OCI-LY7 (cell line): ENCODE measurements around the gene RNASET2. TPM values are rescaled to one million over a fixed set of nuclear protein-coding genes. Genes with fewer than 3 reads are reported as not detected.

Source experiments
- BruUV-seq: library from RNA; stranded (reverse); fragments of 400-500 nt; replicated peaks from 2 replicates; lab custom pipeline; 2021; lab: Mats Ljungman, UMichigan
- CTCF ChIA-PET: fragments of 300-600 bp; sonication (Branson Sonifier 250); formaldehyde crosslinking; loops from one replicate; lab custom pipeline; 2022; ENCODE audit warnings: antibody characterized with exemption; ENCODE audit not compliant: unreplicated experiment; lab: Charles Lee
- POLR2A ChIA-PET: fragments of 300-600 bp; sonication (Branson Sonifier 250); formaldehyde crosslinking; loops from one replicate; lab custom pipeline; 2022; ENCODE audit warnings: antibody characterized with exemption; lab: Charles Lee
- DNase-seq: peaks from one replicate; pipeline ENCODE4 v3.0.0-alpha.2; 2015; ENCODE audit warnings: low spot score
- H2AFZ ChIP-seq: fragments of 200-600 bp; sonication (generic), shearing (Covaris generic); 2 replicates; pipeline ENCODE4 v1.6.1; 2014; ENCODE audit warnings: mild to moderate bottlenecking, antibody characterized with exemption, low read length, moderate library complexity
- H3K27ac ChIP-seq: fragments of 200-600 bp; sonication (generic); 2 replicates; pipeline ENCODE4 v1.5.1; 2014; ENCODE audit warnings: mixed run types, low read depth, mild to moderate bottlenecking, moderate library complexity, low read length, inconsistent platforms; ENCODE audit not compliant: poor library complexity, severe bottlenecking
- H3K36me3 ChIP-seq: fragments of 200-600 bp; sonication (generic); 2 replicates; pipeline ENCODE4 v1.6.1; 2014; ENCODE audit warnings: mild to moderate bottlenecking, antibody characterized with exemption, low read length, moderate library complexity, mixed read lengths; ENCODE audit not compliant: insufficient read depth
- H3K4me1 ChIP-seq: fragments of 200-600 bp; sonication (generic); 2 replicates; pipeline ENCODE4 v1.5.1; 2014; ENCODE audit warnings: mild to moderate bottlenecking, low read length; ENCODE audit not compliant: insufficient read depth, poor library complexity, severe bottlenecking
- H3K4me2 ChIP-seq: fragments of 200-600 bp; sonication (generic); 2 replicates; pipeline ENCODE4 v1.6.1; 2014; ENCODE audit warnings: mild to moderate bottlenecking, low read length
- H3K4me3 ChIP-seq: fragments of 200-600 bp; sonication (generic); 2 replicates; pipeline ENCODE4 v1.5.1; 2014; ENCODE audit warnings: mild to moderate bottlenecking, low read depth, low read length; ENCODE audit not compliant: poor library complexity, severe bottlenecking
- H3K79me2 ChIP-seq: fragments of 200-600 bp; sonication (generic); 2 replicates; pipeline ENCODE4 v1.6.1; 2016; ENCODE audit warnings: low read depth, mild to moderate bottlenecking, low read length, moderate library complexity, mixed read lengths; ENCODE audit not compliant: insufficient read depth
- H3K9me2 ChIP-seq: fragments of 200-600 bp; sonication (generic); 2 replicates; pipeline ENCODE4 v1.6.1; 2016; ENCODE audit warnings: mild to moderate bottlenecking, low read length, mixed read lengths; ENCODE audit not compliant: insufficient read depth
- H3K9me3 ChIP-seq: fragments of 200-600 bp; sonication (generic); 2 replicates; pipeline ENCODE4 v1.6.1; 2014; ENCODE audit warnings: mild to moderate bottlenecking, mixed run types, low read length, mixed read lengths
- H4K20me1 ChIP-seq: fragments of 200-600 bp; sonication (generic); 2 replicates; pipeline ENCODE4 v1.6.1; 2014; ENCODE audit warnings: mild to moderate bottlenecking, antibody characterized with exemption, low read length, moderate library complexity, mixed read lengths; ENCODE audit not compliant: insufficient read depth
- EZH2phosphoT487 ChIP-seq: fragments of 200-600 bp; sonication (generic); IDR thresholded peaks from 2 replicates; pipeline ENCODE4 v1.6.1; 2018; ENCODE audit warnings: low read depth, borderline replicate concordance, mild to moderate bottlenecking, mixed run types, antibody characterized with exemption, low read length, moderate library complexity, mixed read lengths
- intact Hi-C: fragments of 100-400 bp; cut with micrococcal nuclease; formaldehyde crosslinking; loops from one replicate; pipeline ENCODE4 v1.10.0; 2022; ENCODE audit not compliant: unreplicated experiment
- total RNA-seq, 2 experiments: library from RNA; depleted of rRNA in 1 of 2; stranded (reverse); fragments of >200 nt in 1 of 2; shearing (Covaris generic) in 1 of 2; gene quantifications; 2 replicates each; pipeline ENCODE4 v1.2.3, GENCODE V29; 2014 to 2022
- TF ChIP-seq, protein P1 (sequence below): fragments of 200-600 bp; sonication (generic); conservative IDR thresholded peaks from 2 replicates; pipeline ENCODE4 v1.5.1; 2014; ENCODE audit warnings: mild to moderate bottlenecking, antibody characterized with exemption, low read length, moderate library complexity, mixed read lengths

Gene RNASET2
- total RNA-seq, 2 experiments from 2014 or later = 71.7 to 105 TPM

GRCh38 chr6:166957087-166957804, 896 bp upstream of the RNASET2 start:
- POLR2A ChIA-PET = interaction anchor here (0.7 to 1.8 kb wide), 8 partner anchors 9 to 166 kb away, joined by 3 to 7 read pairs (median 4); no protein-coding TSS in a partner anchor
- TF ChIP-seq EZH2phosphoT487 = no peak
- TF ChIP-seq, protein P1, sequence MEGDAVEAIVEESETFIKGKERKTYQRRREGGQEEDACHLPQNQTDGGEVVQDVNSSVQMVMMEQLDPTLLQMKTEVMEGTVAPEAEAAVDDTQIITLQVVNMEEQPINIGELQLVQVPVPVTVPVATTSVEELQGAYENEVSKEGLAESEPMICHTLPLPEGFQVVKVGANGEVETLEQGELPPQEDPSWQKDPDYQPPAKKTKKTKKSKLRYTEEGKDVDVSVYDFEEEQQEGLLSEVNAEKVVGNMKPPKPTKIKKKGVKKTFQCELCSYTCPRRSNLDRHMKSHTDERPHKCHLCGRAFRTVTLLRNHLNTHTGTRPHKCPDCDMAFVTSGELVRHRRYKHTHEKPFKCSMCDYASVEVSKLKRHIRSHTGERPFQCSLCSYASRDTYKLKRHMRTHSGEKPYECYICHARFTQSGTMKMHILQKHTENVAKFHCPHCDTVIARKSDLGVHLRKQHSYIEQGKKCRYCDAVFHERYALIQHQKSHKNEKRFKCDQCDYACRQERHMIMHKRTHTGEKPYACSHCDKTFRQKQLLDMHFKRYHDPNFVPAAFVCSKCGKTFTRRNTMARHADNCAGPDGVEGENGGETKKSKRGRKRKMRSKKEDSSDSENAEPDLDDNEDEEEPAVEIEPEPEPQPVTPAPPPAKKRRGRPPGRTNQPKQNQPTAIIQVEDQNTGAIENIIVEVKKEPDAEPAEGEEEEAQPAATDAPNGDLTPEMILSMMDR = 0 out of 2 replicates have a peak, but pooled peaks have one; percentile 16
- Histone ChIP-seq H2AFZ (peak overlapping the region; percentile 38; the same call in 1 of the 2 replicates), H4K20me1 (no peaks in the 10 kb centered on the region), H3K27ac (peak overlapping the region; percentile 85), H3K4me1 (peaks cover 67% of the 10 kb centered on the region), H3K4me3 (peak overlapping the region; percentile 79), H3K36me3 (peaks cover 2% of the 10 kb centered on the region; the same call in 1 of the 2 replicates), H3K4me2 (peak overlapping the region; percentile 96), H3K79me2 (peaks cover 31% of the 10 kb centered on the region; the same call in 1 of the 2 replicates), H3K9me2 (no peaks in the 10 kb centered on the region), H3K9me3 (no peaks in the 10 kb centered on the region)
- CTCF ChIA-PET = interaction anchor here (1.3 kb wide), 1 partner anchor 166 kb away, joined by 3 read pairs; the partner anchor contains the start of gene CCR6
- intact Hi-C loops = loop anchor here (1.0 to 10.0 kb wide), 3 partner anchors 42 to 612 kb away; partner anchors contain the start of genes CEP43 and SFT2D1
- TSS peak; percentile 56 for BruUV-seq
- peak; percentile 59 for DNase-seq

DNA sequence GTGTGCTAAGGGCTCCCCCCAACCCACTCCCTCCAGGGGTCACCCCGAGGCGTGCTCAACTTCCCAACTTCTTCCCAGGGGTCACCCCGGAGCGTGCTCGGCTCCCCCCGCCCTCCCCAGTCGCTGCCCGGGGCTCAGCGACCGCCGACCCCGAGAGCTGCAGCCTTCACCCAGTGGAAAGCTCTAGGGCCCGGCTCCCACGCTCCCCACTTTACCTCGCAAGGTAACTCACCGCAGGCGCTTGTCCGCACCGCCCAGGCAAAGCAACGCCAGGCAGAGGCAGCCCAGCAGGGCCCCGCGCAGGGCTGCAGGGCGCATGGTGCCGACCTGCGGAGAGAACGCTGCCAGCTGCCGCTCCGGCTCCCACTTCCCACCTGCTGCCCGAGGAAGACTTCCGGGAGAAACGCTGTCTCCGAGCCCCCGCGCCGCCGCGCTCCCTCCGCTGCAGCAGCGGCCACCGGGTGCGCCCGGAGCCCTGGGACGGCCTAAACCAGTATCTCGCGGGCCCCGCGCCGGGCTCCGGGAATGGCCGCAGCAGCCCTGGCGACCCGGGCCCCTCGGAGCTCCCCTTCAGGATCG, 396 bp downstream of the RNASET2 start:
- intact Hi-C loops = loop anchor here (2.0 to 10.0 kb wide), 2 partner anchors 43 to 611 kb away; partner anchors contain the start of genes CEP43 and SFT2D1
- peak overlapping the region; percentile 79 for H3K4me3 ChIP-seq
- ChIA-PET POLR2A (interaction anchor here (0.6 to 1.8 kb wide), 7 partner anchors 9 to 196 kb away, joined by 3 to 7 read pairs (median 4); no protein-coding TSS in a partner anchor), CTCF (interaction anchor here (0.6 kb wide), 1 partner anchor 210 kb away, joined by 22 read pairs; no protein-coding TSS in a partner anchor)
- peak overlapping the region; percentile 87 for H3K27ac ChIP-seq
- peak; percentile 57 for DNase-seq
- TF ChIP-seq, protein P1 = no peak
- TF ChIP-seq EZH2phosphoT487 = no peak
- H3K36me3 ChIP-seq = peaks cover 7% of the 10 kb centered on the region; the same call in 1 of the 2 replicates
- H3K9me3 ChIP-seq = no peaks in the 10 kb centered on the region
- no TSS peak for BruUV-seq
- H4K20me1 ChIP-seq = no peaks in the 10 kb centered on the region
- H3K9me2 ChIP-seq = no peaks in the 10 kb centered on the region
- H3K4me1 ChIP-seq = peaks cover 78% of the 10 kb centered on the region
- no peak overlapping the region; the same call in 1 of the 2 replicates for H2AFZ ChIP-seq
- H3K4me2 ChIP-seq = peak overlapping the region; percentile 96
- H3K79me2 ChIP-seq = peaks cover 31% of the 10 kb centered on the region; the same call in 1 of the 2 replicates
